Keratinocyte (primary cell): ENCODE data around the gene FOXO1. TPM values are rescaled to one million over a fixed set of nuclear protein-coding genes. Genes with fewer than 3 reads are reported as not detected.

Source experiments
- DNase-seq: peaks from one replicate; pipeline ENCODE4 v3.0.0-alpha.2; 2011; ENCODE audit warnings: low read depth, missing footprints, low spot score
- FAIRE-seq: peaks from 2 replicates; lab custom pipeline; 2011; peaks lifted over from hg19 to GRCh38; lab: Jason Lieb, UNC
- H2AFZ ChIP-seq: 2 replicates; pipeline ENCODE4 v1.6.0; 2012; ENCODE audit warnings: low read length, control low read depth, inconsistent platforms; ENCODE audit not compliant: control insufficient read depth
- H3K27ac ChIP-seq: 2 replicates; pipeline ENCODE4 v1.5.1; 2011; ENCODE audit warnings: low read length; ENCODE audit not compliant: control insufficient read depth, insufficient read depth
- H3K27me3 ChIP-seq: 3 replicates; pipeline ENCODE4 v1.6.0; 2011; ENCODE audit warnings: low read length; ENCODE audit not compliant: control insufficient read depth, insufficient read depth; ENCODE audit errors: extremely low read depth
- H3K36me3 ChIP-seq, 2 experiments: 2 replicates in 1 of 2; 3 replicates in 1 of 2; pipeline ENCODE4 v1.5.1; 2011; ENCODE audit warnings: low read length in 2 of 2, mild to moderate bottlenecking in 1 of 2; ENCODE audit not compliant: control insufficient read depth in 2 of 2, insufficient read depth in 2 of 2; ENCODE audit errors: extremely low read depth in 1 of 2
- H3K4me1 ChIP-seq: 3 replicates; pipeline ENCODE4 v1.5.1; 2011; ENCODE audit warnings: low read length; ENCODE audit not compliant: control insufficient read depth, insufficient read depth; ENCODE audit errors: extremely low read depth
- H3K4me2 ChIP-seq: 3 replicates; pipeline ENCODE4 v1.6.0; 2011; ENCODE audit warnings: low read depth, low read length; ENCODE audit not compliant: control insufficient read depth, insufficient read depth; ENCODE audit errors: extremely low read depth
- H3K4me3 ChIP-seq, 3 experiments: fragments of 200-600 bp in 1 of 3; sonication (generic) in 1 of 3; 2 replicates in 2 of 3; 3 replicates in 1 of 3; pipeline ENCODE4 v1.5.1; 2011 to 2016; ENCODE audit warnings: low read length in 3 of 3, mild to moderate bottlenecking in 3 of 3, control low read depth in 2 of 3, inconsistent platforms in 1 of 3, low read depth in 1 of 3, mixed read lengths in 1 of 3, mixed run types in 1 of 3, moderate library complexity in 1 of 3; ENCODE audit not compliant: control insufficient read depth in 2 of 3, insufficient read depth in 2 of 3; ENCODE audit errors: extremely low read depth in 1 of 3
- H3K79me2 ChIP-seq: 2 replicates; pipeline ENCODE4 v1.6.0; 2012; ENCODE audit warnings: low read length; ENCODE audit not compliant: control insufficient read depth, insufficient read depth
- H3K9ac ChIP-seq: 3 replicates; pipeline ENCODE4 v1.6.0; 2011; ENCODE audit warnings: low read length; ENCODE audit not compliant: control insufficient read depth, insufficient read depth; ENCODE audit errors: extremely low read depth
- H3K9me1 ChIP-seq: 3 replicates; pipeline ENCODE4 v1.6.0; 2011; ENCODE audit warnings: low read length; ENCODE audit not compliant: control insufficient read depth, insufficient read depth; ENCODE audit errors: extremely low read depth
- H3K9me3 ChIP-seq: 2 replicates; pipeline ENCODE4 v1.5.1; 2012; ENCODE audit warnings: low read depth, low read length; ENCODE audit not compliant: control insufficient read depth
- H4K20me1 ChIP-seq: 3 replicates; pipeline ENCODE4 v1.6.0; 2011; ENCODE audit warnings: low read length; ENCODE audit not compliant: control insufficient read depth, insufficient read depth; ENCODE audit errors: extremely low read depth
- EZH2 ChIP-seq: IDR thresholded peaks from one replicate; pipeline ENCODE4 v1.6.1; 2012; ENCODE audit warnings: inconsistent platforms, mild to moderate bottlenecking, low read length, moderate library complexity
- dilution Hi-C: fragments of 300-500 bp; cut with MboI; formaldehyde crosslinking; loops from one replicate; pipeline ENCODE4 v1.7.0; 2020; ENCODE audit warnings: low sequenced_read_pairs; ENCODE audit not compliant: extremely low pct_ligation_motif_present
- polyA plus RNA-seq, 5 experiments: library from polyadenylated mRNA; depleted of rRNA in 3 of 5; stranded (reverse) in 3 of 5; stranded (forward) in 1 of 5; unstranded in 1 of 5; fragments of >200 nt; gene quantifications; 1 replicate in 1 of 5; 2 replicates in 3 of 5; 3 replicates in 1 of 5; pipeline versions ENCODE4 v1.2.1 to v1.2.3, GENCODE V29; 2011 to 2012; ENCODE audit warnings: missing spikeins in 2 of 5, low read depth in 1 of 5, low replicate concordance in 1 of 5
- TF ChIP-seq, protein P1 (sequence below), 3 experiments: IDR thresholded peaks in 1 of 3; conservative IDR thresholded peaks in 1 of 3; optimal IDR thresholded peaks in 1 of 3; 2 replicates in 2 of 3; 3 replicates in 1 of 3; pipeline versions ENCODE3 to v1.5.1; 2011; ENCODE audit warnings: low read length in 3 of 3, mild to moderate bottlenecking in 3 of 3, moderate library complexity in 2 of 3, control low read depth in 1 of 3, inconsistent platforms in 1 of 3; ENCODE audit not compliant: insufficient read depth in 2 of 3; ENCODE audit errors: extremely low read depth in 1 of 3

The FOXO1 gene
- polyA plus RNA-seq, 1 donor (not counting 4 experiments of a cell fraction or from before 2014, with no cell fraction given), result 8.3 TPM

DNA sequence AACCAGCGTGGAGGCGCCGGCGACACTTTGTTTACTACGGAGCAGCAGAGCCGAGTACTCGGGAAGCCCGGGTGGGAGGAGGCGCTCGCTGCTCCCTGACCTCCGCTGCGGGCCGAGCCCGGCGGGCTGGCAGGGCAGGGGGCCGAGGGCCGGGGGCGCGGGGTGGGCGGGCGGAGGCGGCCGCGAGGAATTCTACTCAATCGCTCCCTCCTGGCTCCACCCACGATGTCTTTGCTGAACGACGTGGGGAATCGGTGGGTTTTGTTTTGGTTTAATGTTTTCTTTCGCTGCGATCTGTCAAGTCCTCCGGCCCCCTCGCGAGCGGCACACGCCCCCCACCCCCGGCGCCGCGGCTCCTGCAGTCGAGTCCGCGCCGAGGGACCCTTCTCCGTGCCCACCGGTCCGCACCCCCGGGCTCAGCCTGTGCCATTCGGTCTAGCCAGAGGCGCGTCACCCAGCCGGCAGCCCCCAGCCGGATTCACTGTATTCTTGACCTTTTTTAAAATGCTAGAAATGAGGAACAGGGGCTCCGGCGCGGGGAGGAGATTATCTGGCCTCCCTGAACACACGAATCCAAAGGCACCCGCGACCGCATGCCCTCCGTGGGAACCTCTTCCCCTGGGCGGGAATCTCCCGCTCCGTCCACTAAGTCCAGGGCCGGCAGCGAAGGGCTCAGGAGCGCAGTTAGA lies 636 bp upstream of the FOXO1 start:
- H4K20me1 ChIP-seq, result no peaks in the 10 kb centered on the region
- H3K9me1 ChIP-seq, result no peaks in the 10 kb centered on the region
- TF ChIP-seq, protein P1, sequence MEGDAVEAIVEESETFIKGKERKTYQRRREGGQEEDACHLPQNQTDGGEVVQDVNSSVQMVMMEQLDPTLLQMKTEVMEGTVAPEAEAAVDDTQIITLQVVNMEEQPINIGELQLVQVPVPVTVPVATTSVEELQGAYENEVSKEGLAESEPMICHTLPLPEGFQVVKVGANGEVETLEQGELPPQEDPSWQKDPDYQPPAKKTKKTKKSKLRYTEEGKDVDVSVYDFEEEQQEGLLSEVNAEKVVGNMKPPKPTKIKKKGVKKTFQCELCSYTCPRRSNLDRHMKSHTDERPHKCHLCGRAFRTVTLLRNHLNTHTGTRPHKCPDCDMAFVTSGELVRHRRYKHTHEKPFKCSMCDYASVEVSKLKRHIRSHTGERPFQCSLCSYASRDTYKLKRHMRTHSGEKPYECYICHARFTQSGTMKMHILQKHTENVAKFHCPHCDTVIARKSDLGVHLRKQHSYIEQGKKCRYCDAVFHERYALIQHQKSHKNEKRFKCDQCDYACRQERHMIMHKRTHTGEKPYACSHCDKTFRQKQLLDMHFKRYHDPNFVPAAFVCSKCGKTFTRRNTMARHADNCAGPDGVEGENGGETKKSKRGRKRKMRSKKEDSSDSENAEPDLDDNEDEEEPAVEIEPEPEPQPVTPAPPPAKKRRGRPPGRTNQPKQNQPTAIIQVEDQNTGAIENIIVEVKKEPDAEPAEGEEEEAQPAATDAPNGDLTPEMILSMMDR (optimal IDR thresholded peaks at IDR 0.05 in 1 of 3, IDR thresholded peaks at IDR 0.05 in 1 of 3, conservative IDR thresholded peaks at IDR 0.05 in 1 of 3; ENCODE audit: extremely low read depth in 1 of 3, insufficient read depth in 2 of 3, low read length in 3 of 3), result no peak
- TF ChIP-seq EZH2, result no peak
- no peaks in the 10 kb centered on the region for H3K36me3 ChIP-seq
- peak overlapping the region; percentile 63 for H3K27ac ChIP-seq
- H3K9me3 ChIP-seq, result no peaks in the 10 kb centered on the region
- no peak for FAIRE-seq
- DNase-seq, result no peak
- H3K9ac ChIP-seq, result peak overlapping the region; percentile 77
- peaks cover 29% of the 10 kb centered on the region for H3K4me1 ChIP-seq
- dilution Hi-C loops, result no loop called here
- peak overlapping the region; percentile 80 for H3K4me2 ChIP-seq
- H3K27me3 ChIP-seq, result no peaks in the 10 kb centered on the region
- peak overlapping the region; percentile 62 to 83 (median 77) for H3K4me3 ChIP-seq
- peaks cover 23% of the 10 kb centered on the region for H3K79me2 ChIP-seq
- peak overlapping the region; percentile 89 for H2AFZ ChIP-seq

DNA sequence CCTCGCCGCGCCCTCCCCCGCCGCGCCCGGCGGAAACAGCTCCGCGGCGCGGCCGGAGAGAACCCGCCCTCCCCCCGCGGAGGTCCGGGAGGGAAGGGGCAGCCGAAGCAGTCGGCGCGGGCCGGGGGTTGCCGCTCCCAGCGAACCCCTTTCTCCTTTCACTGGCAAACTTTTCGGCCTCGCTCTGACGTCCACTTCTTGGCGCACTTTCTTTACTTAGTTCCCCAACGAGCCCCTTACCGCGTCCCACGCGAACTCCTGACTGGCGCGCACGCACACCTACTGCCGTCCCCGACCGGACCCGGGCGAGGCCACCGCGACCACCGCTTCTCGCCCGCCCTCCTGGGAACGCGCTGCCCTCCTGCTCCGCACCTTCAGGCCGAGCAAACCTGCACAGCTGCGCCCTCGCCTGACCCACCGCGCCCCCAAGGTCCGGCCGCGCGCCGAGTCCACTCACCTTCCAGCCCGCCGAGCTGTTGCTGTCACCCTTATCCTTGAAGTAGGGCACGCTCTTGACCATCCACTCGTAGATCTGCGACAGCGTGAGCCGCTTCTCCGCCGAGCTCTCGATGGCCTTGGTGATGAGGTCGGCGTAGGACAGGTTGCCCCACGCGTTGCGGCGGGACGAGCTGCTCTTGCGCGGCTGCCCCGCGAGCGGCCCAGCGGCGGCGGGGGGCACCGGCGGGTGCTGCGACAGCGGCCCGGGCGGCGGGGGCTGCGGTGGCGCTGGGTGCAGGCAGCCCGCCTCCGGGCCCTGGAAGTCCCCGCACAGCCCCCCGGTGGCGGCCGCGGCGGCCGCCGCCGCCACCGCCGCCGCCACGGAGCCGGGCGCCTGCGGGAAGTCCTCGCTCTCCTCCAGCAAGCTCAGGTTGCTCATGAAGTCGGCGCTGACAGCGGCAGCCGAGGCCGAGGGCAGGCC lies 1.1 kb downstream of the FOXO1 start:
- Histone ChIP-seq H3K4me1 (peaks cover 31% of the 10 kb centered on the region), H3K4me3 (peak overlapping the region; percentile 77 to 86 (median 84)), H2AFZ (peak overlapping the region; percentile 82), H3K36me3 (no peaks in the 10 kb centered on the region), H3K79me2 (peaks cover 36% of the 10 kb centered on the region), H3K9me3 (no peaks in the 10 kb centered on the region), H3K4me2 (peak overlapping the region; percentile 90), H4K20me1 (no peaks in the 10 kb centered on the region), H3K9me1 (no peaks in the 10 kb centered on the region), H3K9ac (peak overlapping the region; percentile 89), H3K27me3 (no peaks in the 10 kb centered on the region), H3K27ac (peak overlapping the region; percentile 81)
- TF ChIP-seq, protein P1 (optimal IDR thresholded peaks at IDR 0.05 in 1 of 3, IDR thresholded peaks at IDR 0.05 in 1 of 3, conservative IDR thresholded peaks at IDR 0.05 in 1 of 3; ENCODE audit: extremely low read depth in 1 of 3, insufficient read depth in 2 of 3, low read length in 3 of 3), result peak in 1 of 3 experiments; percentile 51
- TF ChIP-seq EZH2, result no peak
- no peak for DNase-seq
- dilution Hi-C loops, result no loop called here
- no peak for FAIRE-seq
